Prostate gland (tissue), 2 donors: Measurements from ENCODE around the gene HSD11B1L.

ENCODE experiments used
- POLR2A ChIP-seq: fragments of 450-650 bp; IDR thresholded peaks from one replicate; pipeline ENCODE4 v1.6.1; 2016; ENCODE audit warnings: antibody characterized with exemption, mild to moderate bottlenecking
- POLR2AphosphoS5 ChIP-seq: sonication (generic); formaldehyde crosslinking; IDR thresholded peaks from one replicate; pipeline ENCODE4 v1.6.1; 2017; ENCODE audit warnings: antibody characterized with exemption
- TF ChIP-seq, protein P1 (sequence below), 4 experiments: fragments of 200-600 bp in 2 of 4; fragments of 450-650 bp in 2 of 4; sonication (generic) in 2 of 4; IDR thresholded peaks; 1 replicate in 3 of 4; 2 replicates in 1 of 4; pipeline ENCODE4 v1.5.1; 2016 to 2019; ENCODE audit warnings: antibody characterized with exemption in 4 of 4, mild to moderate bottlenecking in 2 of 4, moderate library complexity in 2 of 4

DNA sequence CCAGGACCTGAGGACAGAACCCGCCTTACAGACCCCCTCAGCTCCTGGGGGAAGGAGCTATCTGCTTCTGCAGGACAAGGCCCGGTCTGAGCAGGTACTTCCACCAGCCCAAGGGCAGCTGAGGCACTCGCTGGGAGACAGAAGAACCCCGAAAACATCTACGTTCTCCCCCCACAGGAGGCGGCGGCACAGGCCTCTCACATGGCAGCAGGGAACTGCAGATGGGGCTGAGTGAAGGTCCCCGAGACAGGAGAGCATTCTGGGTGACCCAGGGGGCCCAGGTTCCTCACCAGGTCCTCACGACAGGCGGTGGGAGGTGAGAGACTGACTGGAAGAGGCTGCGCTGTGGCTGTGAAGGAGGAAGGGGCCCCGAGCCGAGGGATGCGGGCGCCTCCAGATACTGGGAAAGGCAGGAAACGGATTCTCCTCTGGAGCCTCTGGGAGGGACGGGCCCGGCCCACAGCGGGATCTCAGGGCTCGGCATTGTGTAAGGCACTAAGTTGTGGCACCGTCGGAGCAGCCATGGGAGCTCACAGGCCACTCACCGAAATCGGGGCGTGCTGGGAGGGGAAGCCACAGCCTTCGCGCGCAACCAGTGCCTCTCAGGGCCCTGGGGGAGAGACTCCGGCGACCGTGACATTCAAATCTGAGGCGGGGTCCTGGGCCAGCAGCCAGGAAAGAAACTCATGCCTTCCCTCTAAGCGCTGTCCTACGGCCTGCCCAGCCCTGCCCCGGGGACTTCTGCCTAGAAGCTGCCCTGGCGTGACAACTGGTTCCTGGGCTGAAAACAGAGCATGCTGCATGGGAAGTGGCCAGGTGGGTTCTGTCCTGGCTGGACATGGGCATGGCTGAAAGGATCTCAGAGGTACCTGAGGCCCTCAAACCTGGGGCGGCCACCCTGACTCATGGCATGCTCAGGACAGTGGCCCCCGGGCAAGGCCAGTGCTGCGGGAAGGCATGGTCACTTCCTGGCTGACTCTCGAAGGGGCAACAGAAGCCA is 23.3 kb downstream of the HSD11B1L start:
- TF ChIP-seq, protein P1, sequence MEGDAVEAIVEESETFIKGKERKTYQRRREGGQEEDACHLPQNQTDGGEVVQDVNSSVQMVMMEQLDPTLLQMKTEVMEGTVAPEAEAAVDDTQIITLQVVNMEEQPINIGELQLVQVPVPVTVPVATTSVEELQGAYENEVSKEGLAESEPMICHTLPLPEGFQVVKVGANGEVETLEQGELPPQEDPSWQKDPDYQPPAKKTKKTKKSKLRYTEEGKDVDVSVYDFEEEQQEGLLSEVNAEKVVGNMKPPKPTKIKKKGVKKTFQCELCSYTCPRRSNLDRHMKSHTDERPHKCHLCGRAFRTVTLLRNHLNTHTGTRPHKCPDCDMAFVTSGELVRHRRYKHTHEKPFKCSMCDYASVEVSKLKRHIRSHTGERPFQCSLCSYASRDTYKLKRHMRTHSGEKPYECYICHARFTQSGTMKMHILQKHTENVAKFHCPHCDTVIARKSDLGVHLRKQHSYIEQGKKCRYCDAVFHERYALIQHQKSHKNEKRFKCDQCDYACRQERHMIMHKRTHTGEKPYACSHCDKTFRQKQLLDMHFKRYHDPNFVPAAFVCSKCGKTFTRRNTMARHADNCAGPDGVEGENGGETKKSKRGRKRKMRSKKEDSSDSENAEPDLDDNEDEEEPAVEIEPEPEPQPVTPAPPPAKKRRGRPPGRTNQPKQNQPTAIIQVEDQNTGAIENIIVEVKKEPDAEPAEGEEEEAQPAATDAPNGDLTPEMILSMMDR (IDR thresholded peaks at IDR 0.05) = no peak
- TF ChIP-seq POLR2AphosphoS5 = no peak
- no peak for TF ChIP-seq POLR2A
